HG02981 (cell line): Measurements from ENCODE around the gene SLC24A4.
"Not testable (repeated sequence)": the region's sequence is repeated elsewhere in the genome, so short reads cannot be mapped to it uniquely, and the experiment has no call there.

Source experiments
- ATAC-seq: cut with Tn5 transposase; IDR thresholded peaks from one replicate; pipeline ENCODE4 v1.9.1; 2021; ENCODE audit warnings: mild to moderate bottlenecking, moderate library complexity; ENCODE audit not compliant: unreplicated experiment

SLC24A4 gene

GRCh38 chr14:92400579-92401444 lies 77.8 kb downstream of the SLC24A4 start:
- ATAC-seq = peak; percentile 71

GRCh38 chr14:92401561-92401960 lies 78.6 kb downstream of the SLC24A4 start:
- ATAC-seq = no peak

GRCh38 chr14:92402500-92402899 lies 79.5 kb downstream of the SLC24A4 start:
- ATAC-seq = not testable (repeated sequence)

- no peak for ATAC-seq
Measured at GRCh38 chr14:92404018-92404417, 81.1 kb downstream of the SLC24A4 start.

GRCh38 chr14:92404421-92404820 lies 81.5 kb downstream of the SLC24A4 start:
- ATAC-seq = no peak

GRCh38 chr14:92404938-92405337 lies 82.0 kb downstream of the SLC24A4 start:
- no peak for ATAC-seq

GRCh38 chr14:92407410-92407809 lies 84.4 kb downstream of the SLC24A4 start:
- ATAC-seq = no peak

GRCh38 chr14:92409043-92409442 lies 86.1 kb downstream of the SLC24A4 start:
- ATAC-seq = no peak

GRCh38 chr14:92411135-92411534 lies 88.2 kb downstream of the SLC24A4 start:
- ATAC-seq = no peak

GRCh38 chr14:92411941-92412340 lies 89.0 kb downstream of the SLC24A4 start:
- ATAC-seq = no peak

GRCh38 chr14:92412912-92413311 lies 89.9 kb downstream of the SLC24A4 start:
- ATAC-seq = no peak

- no peak for ATAC-seq
Measured at GRCh38 chr14:92413379-92413778, 90.4 kb downstream of the SLC24A4 start.

- no peak for ATAC-seq
Measured at GRCh38 chr14:92414690-92415445, 91.9 kb downstream of the SLC24A4 start.

GRCh38 chr14:92415969-92416368 lies 93.0 kb downstream of the SLC24A4 start:
- no peak for ATAC-seq

- no peak for ATAC-seq
Measured at GRCh38 chr14:92416544-92416943, 93.6 kb downstream of the SLC24A4 start.

GRCh38 chr14:92417759-92418158 lies 94.8 kb downstream of the SLC24A4 start:
- no peak for ATAC-seq

GRCh38 chr14:92421751-92422150 lies 98.8 kb downstream of the SLC24A4 start:
- no peak for ATAC-seq

GRCh38 chr14:92425101-92425500 lies 102.1 kb downstream of the SLC24A4 start:
- no peak for ATAC-seq

- no peak for ATAC-seq
Measured at GRCh38 chr14:92426237-92426636, 103.3 kb downstream of the SLC24A4 start.

- no peak for ATAC-seq
Measured at GRCh38 chr14:92427096-92427495, 104.1 kb downstream of the SLC24A4 start.

- no peak for ATAC-seq
Measured at GRCh38 chr14:92430686-92431085, 107.7 kb downstream of the SLC24A4 start.

GRCh38 chr14:92431199-92431725 lies 108.3 kb downstream of the SLC24A4 start:
- ATAC-seq = no peak
